Activated CD8-positive, alpha-beta memory T cell treated with anti-CD3 and anti-CD28 coated beads, Interleukin-2, amount 50 U/mL, for 1 hour (primary cell): Measurements from ENCODE around the gene UBE3B.
"Not testable (repeated sequence)": the region's sequence is repeated elsewhere in the genome, so short reads cannot be mapped to it uniquely, and the experiment has no call there.

Source experiments
- DNase-seq: peaks from one replicate; pipeline ENCODE4 v3.0.0-alpha.2; 2020; ENCODE audit errors: extremely low read depth

The UBE3B gene

DNA sequence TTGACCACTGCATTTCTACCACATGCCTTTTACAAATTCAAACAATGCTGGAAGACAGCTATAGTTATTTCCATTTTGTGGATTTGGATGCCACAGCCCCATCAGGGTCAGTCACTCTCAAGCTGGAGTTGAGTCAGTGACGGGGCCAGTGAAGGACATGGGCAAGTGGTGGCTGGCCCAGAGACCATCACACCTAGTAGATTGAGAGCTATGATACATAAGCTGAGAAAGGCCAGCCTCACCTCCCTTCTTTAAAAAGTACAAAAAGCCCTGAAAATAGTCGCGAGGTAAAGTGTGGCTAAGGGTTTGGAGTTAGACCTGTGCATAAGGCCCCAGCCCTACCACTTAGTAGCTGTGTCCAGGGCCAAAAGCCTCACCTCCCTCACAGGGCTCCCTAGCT is 4.4 kb upstream of the UBE3B start:
- no peak for DNase-seq

DNA sequence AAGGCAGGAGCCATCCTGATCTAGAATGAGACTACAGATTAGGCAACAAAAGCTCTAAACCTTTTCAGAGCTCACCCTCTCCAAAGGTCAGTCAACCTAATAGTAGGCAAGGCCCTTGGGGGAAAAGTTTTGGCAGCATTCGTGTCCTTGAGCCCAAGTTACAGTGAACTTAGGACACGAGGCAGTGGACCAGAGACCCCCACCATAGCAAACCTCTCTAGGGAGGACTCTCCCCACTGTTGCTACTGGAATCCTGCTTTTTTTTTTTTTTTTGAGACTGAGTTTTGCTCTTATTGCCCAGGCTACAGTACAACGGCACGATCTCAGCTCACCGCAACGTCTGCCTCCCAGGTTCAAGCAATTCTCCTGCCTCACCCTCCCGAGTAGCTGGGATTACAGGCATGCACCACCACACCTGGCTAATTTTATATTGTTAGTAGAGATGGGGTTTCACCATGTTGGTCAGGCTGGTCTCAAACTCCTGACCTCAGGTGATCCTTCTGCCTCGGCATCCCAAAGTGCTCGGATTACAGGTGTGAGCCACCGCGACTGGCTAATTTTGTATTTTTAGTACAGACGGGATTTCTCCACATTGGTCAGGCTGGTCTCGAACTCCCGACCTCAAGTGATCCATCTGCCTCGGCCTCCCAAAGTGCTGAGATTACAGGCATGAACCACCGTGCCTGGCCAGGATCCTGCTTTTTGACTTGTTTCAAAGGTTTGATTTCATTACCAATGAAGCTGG is 3.7 kb upstream of the UBE3B start:
- not testable (repeated sequence) for DNase-seq

DNA sequence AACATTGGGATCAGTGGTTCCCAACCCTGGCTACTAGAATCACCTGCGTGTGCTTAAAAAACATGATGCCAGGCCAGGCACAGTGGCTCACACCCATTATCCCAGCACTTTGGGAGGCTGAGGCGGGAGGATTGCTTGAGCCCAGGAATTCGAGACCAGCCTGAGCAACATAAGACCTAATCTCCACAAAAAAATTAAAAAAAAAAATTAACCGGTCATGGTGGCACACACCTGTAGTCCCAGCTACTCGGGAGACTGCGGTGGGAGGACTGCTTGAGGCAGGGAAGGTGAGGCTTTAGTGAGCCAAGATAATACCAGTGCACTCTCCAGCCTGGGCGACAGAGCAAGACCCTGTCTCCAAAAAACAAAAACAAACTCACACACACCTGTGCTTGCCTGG is 2.3 kb upstream of the UBE3B start:
- DNase-seq = no peak

DNA sequence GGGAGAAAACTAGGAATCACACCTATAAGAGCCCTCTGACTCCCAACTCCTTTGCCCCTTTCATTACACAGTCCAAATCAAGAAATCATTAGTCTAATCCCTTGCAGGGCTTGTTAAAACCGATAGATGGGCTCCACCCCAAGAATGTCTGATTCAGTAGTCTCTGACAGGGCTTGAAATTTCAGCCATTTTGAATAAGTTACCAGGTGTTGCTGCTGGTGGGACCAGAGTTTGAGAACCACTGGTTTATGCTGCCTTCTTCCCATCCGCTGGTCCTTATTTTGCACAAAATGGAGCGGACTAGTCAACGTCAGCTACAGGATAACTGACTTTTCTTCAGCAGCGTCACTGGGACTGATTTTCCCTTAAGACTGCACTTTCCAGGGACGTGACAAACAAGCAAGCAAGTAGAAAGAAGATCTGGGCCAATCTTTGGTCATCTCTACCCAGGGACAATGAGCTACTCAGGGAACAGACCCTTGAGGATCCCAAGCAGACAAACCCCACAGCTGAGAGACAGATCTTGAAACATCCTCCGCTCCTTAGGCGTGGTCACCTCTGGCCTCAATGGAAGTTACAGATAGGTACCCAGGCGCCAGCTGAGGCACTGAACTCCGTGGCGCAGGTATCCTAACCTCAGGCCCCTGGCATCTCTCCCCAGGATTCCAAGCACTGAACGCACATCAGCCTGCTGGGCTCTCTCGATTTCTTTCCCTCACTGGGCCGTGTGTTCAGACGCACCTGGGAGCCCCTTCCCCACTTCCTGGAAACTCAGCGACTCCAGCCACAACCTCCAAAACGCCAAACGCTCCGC is 1.2 kb upstream of the UBE3B start:
- no peak for DNase-seq

DNA sequence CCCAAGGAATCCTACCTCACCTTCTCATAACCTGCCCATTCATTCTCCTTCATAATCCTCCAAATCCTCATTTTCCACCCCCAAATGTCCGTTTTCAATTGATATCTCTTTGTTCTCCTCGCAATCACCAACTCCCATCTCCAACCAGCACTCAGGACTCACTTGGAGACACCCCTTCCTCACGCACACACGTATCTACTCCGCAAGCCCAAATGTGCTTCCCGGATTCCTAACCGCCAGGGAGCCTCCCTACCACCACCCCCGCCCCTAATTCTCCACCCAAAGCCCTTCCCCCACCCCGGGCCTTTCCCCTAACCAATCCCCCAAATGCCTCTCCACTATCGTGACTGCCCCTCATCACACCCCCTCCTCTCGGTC is 638 bp upstream of the UBE3B start:
- no peak for DNase-seq

DNA sequence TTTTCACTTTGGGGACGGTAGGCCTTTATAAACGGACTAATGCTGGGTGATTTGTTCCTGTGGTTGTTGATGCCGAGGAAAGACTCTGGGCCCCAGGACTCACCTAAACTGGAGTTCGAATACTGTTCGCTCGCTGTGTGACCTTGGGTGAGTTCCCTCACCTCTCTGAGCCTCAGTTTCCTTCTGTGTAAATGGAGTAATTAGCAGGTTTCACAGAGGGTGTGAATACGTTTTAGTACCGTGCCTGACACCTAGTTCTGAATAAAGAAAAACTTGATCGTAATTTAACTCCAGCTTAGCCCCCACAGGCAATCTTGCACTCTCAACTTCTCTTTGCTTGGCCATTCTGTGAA is 505 bp downstream of the UBE3B start:
- no peak for DNase-seq

DNA sequence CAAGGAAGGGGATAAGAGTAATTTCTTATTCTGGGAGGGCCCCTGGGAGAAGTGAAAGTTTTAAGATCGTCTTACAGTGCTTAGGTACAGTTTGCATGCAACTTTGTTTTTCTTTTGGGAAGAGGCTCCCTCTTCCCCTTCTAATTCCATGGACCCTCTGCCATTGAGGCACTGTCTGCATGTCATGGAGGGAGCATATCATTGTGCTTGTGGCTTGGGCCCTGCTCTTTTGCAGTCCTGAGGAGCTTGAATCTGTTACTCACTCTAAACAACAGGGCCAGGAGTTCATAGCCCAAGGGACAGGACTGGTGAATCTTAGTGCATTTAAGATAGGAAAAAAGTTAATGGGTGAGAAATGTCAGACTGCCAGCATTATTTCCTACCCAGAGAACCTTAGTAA is 2.3 kb downstream of the UBE3B start:
- DNase-seq = no peak

DNA sequence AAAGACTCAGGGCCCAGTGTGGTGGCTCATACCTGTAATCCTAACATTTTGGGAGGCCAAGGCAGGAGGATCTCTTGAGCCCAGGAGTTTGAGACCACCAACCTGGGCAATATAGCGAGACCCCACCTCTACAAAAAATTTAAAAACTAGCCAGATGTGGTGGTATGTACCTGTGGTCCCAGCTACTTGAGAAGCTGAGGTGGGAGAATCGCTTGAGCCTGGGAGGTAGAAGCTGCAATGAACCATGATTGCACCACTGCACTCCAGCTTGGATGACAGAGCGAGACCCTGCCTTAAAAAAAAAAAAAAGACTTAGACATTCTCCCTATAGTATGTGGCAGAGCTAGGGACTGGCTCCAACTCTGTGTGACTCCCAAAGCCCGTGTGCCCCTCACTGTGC is 2.9 kb downstream of the UBE3B start:
- no peak for DNase-seq

DNA sequence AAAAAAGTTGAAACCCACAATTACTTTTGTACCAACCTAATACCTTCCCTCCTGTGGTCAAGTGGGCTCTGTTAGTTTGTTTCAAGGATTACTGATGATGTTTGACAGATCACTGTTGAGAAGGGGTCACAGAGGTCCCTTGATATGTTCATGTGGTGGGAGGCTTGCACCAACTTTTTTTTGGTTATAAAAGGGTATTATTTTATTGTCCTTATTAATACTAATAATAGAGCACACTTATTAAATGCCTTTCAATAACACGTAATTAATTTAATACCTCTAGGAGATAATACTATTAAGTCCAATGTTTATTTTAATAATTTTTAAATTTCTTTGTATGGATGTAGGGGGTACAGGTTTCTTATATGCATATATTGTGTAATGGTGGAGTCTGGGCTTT is 4.4 kb downstream of the UBE3B start:
- no peak for DNase-seq

DNA sequence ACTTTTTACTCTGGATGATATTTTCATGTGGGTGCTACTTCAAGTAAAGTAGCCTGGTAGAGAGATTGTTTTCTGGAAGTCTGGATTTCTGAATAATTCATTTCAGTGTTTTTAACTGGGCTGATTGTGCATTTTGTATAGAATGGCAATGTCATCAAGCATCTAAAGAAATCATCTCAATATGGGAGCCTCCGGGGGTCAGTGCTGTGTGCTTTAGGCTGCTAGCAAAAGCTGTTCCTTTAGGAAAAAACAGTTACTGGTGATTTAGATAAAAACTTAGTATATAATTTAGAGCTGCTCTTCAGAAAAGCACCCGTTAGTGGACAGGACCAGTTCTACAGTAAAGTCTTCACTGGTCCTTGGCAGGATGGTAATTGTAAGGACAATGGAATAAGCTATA is 5.1 kb downstream of the UBE3B start:
- no peak for DNase-seq

DNA sequence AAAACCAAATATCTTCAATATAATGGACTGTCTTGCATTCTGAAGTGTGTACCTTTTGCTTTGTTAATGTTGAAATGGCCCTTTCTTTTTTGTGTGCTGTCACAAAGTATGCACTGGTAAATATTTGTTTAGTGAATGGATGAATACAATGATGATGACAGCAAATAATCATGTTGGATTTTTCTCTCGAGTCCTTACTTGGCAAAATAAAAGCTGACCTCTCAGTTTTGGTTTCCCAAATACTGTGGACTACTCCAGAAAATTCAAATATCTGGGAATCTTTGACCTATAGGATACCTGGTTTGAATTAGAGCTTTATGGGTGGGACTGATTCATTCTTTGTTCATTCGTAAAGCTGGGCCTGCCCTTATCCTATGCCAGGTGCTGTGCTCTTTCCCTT is 5.5 kb downstream of the UBE3B start:
- no peak for DNase-seq

DNA sequence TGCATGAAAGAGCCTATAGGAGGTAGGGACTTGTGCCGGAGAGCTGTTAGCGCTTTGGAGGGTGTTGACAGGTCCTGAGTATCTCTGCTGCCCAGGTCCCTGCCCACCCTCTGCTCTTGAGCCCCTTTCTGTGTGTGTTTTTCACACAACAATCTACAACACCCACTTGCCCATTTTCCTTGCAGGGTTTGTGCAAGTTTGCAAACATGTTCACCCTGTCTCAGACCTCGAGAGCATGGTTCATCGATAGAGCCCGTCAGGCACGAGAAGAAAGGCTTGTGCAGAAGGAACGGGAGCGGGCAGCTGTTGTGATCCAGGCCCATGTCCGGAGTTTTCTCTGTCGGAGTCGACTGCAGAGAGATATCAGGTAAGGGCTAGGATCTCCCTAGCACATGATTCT is 5.9 kb downstream of the UBE3B start:
- no peak for DNase-seq

DNA sequence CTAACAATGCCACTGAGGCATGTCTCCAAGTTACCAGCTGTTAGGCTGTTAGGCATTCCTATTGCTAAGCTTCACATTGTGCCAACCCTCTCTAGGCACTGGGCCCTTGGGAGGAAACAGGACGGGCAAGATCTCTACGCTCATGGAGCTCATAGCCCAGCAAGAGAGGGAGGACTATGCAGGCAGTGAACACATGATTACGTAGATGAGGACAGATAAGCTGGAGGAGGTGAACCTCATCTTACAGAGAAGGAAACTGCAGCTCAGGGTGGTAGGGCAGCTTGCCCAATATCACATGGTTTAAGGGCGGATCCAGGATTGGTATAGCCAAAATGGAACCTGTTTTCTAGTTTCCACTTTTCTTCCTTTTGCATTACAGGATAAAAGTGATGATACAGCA is 7.8 kb downstream of the UBE3B start:
- DNase-seq = no peak

DNA sequence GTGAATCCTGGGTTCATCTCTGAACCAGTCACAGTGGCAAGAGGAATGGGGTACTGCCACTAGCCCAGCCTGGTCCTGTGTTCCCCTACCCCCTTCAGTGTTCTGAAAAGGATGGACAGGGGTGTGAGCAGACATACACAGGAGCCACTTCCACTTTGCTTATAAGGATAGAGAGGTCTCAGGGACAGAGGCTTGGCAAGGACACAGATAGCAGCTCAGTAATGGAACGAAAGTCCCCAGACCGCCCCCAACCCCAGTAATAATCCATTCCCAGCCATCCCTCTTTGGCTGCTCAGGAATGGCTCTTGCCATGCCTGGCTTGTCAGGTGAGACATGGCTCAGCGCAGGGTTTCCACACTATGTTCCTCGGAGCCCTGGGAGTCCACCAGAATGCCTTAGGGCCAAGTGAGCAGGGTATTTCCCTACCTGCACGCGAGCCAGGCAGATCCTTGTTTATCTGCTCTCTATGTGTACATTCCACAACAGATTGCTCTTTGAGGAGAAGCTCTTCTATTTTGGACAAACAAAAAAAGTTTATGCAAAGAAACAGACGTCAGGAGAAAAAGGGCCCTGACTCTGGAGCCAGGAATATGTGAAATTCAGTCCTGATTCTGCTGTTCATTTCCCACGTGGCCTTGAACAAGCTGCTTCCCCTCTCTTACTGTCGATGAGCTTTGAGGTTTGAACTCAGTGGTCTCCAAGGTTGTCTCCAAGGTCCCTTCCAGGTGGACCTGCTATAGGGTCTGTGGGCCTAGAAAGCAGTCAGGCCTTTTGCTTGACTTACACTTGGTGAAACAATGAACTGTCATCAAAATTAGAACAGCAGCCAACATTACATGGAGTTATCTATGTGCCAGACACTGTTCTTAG is 10.0 kb downstream of the UBE3B start:
- DNase-seq = no peak

DNA sequence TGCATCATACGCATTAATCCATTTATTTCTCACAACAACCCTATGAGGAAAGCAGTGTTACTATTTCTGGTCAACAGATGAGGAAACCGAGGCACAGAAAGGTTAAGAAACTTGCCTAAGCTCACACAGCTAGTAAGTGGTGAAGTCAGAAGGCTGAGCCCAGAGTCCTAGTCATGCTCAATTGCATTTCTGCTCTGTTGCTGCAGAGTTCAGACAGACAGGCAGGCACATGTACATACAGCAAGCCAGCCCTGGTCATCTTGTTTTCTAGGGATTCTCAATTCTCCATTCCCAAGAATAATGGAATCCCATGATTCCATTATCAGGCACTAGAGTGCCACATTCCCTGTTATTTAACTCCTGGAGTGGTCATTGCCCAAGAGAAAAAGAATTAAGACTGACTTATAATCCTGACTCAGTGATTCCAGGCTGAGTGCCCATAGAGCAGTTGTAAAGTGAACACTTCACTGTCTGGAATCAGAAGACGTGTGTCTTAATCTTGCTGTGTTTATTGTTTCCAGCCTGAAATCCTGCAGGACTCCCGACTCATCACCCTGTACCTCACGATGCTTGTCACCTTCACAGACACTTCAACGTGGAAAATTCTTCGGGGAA is 10.7 kb downstream of the UBE3B start:
- no peak for DNase-seq

DNA sequence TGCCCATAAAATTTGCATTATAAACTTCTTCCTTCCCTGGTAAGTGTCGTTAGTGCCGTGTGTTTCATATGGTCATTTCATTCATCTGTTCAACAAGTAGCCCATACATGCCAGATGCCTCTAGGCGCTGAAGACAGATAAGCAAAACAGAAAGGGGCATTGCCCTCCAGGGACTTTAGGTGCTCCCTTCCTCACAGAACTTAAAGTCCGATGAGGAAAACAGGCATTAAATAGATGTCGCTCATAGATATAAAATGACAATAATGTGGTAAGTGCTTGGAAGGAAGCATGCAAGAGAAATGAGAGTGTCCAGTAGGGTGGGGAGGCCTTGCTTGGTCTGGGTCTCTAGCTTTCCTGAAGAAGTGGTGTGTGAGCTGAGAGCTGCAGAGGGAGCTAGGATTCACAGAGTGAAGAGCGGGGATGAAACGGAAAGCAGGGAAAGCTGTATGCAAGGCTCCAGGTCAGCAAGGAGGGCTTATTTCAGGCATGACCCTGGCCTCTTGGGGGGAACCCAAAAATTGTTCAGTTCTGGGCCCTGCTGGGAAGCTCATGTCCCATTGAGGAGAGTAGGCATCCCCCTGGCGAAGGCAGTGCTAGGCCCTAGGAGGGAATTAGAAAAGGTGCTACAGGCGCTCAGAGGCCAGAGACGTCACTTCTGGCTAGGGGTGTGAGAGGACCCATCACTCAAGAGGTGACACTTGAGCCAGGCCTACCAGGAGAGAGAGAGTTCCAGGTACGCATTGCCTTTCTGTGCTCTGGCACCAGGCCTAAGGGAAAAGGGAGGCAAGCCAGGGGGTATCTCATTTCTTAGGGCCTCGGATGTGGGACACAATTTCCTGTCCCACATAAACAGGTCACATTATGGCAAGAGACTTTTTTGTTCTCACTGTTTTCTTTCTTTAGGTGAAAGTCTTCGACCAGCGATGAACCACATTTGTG is 11.9 kb downstream of the UBE3B start:
- DNase-seq = no peak

DNA sequence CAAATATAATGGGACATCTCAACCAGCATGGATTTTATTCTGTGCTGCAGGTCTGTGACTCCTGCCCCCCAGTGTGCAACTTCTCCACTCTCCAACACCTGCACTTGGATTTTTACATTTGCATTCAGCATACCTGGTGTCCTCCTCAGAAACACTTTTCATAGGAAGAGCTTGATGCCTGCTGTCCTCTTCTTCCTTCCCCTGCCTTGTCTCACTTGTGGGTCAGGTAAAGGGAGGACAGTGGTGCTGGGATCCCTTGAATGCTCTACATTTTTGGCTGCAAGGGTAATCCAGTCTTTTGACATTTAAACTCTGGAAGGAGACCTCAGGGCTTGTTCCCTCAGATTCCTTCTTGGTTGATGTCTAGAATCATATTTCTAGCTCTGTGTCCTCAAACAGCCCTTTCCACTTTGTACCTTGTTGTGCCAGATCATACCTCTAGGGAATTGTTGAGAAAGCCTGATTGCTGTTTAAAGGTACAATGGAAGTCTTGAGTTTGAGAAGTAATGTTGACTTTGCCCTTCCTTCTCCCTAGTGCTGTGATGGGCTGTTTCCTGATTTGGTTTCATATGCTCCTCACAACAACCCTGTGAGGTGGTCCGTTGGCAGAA is 12.6 kb downstream of the UBE3B start:
- no peak for DNase-seq

DNA sequence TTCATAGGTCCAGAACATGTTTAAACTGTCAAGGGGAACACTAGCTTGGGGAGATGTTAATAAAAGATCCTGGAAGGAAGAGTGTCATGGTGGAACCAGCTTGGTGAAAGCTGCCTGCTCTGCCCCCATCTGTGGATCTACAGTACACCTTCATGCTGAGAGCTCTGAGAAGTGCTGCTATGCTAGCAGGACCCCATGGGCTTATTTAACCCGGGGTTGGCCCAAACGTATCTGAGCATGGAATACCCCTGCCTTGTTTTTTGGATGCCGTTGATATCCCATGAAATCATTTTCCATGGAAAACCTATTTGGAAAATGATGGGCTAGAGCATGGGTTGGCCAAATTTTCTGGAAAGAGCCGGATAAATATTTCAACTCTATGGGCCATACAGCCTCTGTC is 14.2 kb downstream of the UBE3B start:
- DNase-seq = no peak

DNA sequence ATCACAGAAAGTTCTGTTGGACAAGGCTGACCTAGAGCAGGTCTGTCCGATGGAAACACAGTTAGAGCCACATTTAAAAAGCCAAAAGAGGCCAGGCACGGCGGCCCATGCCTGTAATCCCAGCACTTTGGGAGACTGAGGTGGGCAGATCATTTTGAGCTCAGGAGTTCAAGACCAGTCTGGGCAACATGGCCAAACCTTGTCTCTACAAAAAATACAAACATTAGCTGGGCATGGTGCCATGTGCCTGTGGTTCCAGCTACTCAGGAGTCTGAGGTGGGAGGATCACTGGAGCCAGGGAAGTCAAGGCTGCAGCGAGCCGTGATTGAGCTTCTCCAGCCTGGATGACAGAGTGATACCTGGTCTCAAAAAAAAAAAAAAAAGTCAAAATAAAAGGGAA is 14.9 kb downstream of the UBE3B start:
- DNase-seq = no peak

DNA sequence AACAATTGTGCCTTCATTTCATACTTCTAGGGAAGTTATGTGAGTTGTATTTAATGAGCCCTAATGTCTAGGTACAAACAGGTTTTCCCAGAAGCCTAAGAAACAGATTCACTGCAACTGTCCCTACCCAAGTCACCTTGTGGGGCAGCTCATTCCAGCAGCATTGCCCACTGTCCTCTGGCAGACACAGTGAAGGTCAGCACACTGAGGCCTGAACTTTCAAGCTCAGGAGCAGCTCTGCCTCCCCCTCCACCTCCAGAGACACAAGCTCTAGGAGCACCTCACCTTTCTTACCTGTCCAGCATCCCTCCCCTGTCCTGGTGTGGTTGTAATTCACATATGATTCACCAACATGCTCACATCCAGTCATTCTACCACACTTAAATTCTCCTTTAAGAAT is 15.7 kb downstream of the UBE3B start:
- no peak for DNase-seq

DNA sequence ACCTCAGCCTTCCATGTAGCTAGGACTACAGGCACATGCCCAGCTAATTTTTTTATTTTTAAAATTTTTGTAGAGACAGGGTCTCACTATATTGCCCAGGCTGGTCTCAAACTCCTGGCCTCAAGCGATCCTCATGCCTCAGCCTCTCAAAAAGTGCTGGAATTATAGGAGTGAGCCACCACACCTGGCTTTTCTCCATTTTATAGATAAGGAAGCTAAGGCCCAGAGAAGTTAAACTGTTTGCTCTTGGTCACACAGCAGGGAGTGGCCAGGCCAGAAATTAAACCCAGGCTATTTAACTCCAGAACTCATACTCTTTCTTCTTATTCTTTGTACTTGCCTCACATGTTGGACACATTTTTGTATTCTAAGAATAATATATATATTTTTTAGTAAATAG is 16.5 kb downstream of the UBE3B start:
- no peak for DNase-seq
